Activated T-helper 1 cell treated with anti-CD3 and anti-CD28 coated beads, Interleukin-12 subunit alpha, Interleukin-12 subunit beta, Interleukin-2, Interleukin-4 antibody, amounts not matched to agents 30 ng/mL and 10 ng/mL and 1 ng/mL, durations not matched to agents 14 hours and 24 hours and 36 hours (primary cell): ENCODE measurements around the gene HYAL2. TPM values are rescaled to one million over a fixed set of nuclear protein-coding genes. Genes with fewer than 3 reads are reported as not detected.
A peak's percentile ranks its signal among the peaks of the same experiment; 100 is the strongest.

Source experiments
- DNase-seq: peaks from one replicate; pipeline ENCODE4 v3.0.0; 2021; ENCODE audit warnings: low spot score
- H3K27ac Mint-ChIP-seq: one replicate; pipeline ENCODE4 v1.8.0; 2021; ENCODE audit warnings: mild to moderate bottlenecking, mixed read lengths
- H3K27me3 Mint-ChIP-seq: one replicate; pipeline ENCODE4 v1.8.0; 2022; ENCODE audit warnings: mild to moderate bottlenecking, moderate library complexity, mixed read lengths; ENCODE audit not compliant: insufficient read depth
- H3K36me3 Mint-ChIP-seq: one replicate; pipeline ENCODE4 v1.8.0; 2021; ENCODE audit warnings: low read depth, mixed read lengths
- H3K4me1 Mint-ChIP-seq: one replicate; pipeline ENCODE4 v1.8.0; 2021; ENCODE audit warnings: low read depth, mixed read lengths
- H3K4me3 Mint-ChIP-seq: one replicate; pipeline ENCODE4 v1.8.0; 2021; ENCODE audit warnings: mild to moderate bottlenecking, moderate library complexity, mixed read lengths
- H3K9me3 Mint-ChIP-seq: one replicate; pipeline ENCODE4 v1.8.0; 2021; ENCODE audit warnings: mixed read lengths
- intact Hi-C: fragments of 100-400 bp; cut with micrococcal nuclease; formaldehyde crosslinking; loops from one replicate; pipeline ENCODE4 v1.15.1; 2024
- total RNA-seq: library from RNA; stranded (reverse); gene quantifications from 2 replicates; pipeline ENCODE4 v1.2.3, GENCODE V29; 2022

Gene HYAL2
- total RNA-seq, 1 donor from 2014 or later, result 15.5 TPM

GRCh38 chr3:50323614-50324199 lies 1.2 kb upstream of the HYAL2 start:
- intact Hi-C loops, result loop anchor here (1.0 kb wide), 1 partner anchor 49 kb away; no protein-coding TSS in a partner anchor
- Mint-ChIP-seq H3K27me3 (no peaks in the 10 kb centered on the region), H3K4me3 (no peak overlapping the region), H3K36me3 (peaks cover 17% of the 10 kb centered on the region), H3K4me1 (peaks cover 39% of the 10 kb centered on the region), H3K9me3 (no peaks in the 10 kb centered on the region), H3K27ac (no peak overlapping the region)
- DNase-seq, result no peak

GRCh38 chr3:50323092-50323600 lies 601 bp upstream of the HYAL2 start:
- Mint-ChIP-seq H3K27ac (peak overlapping the region; percentile 18), H3K27me3 (no peaks in the 10 kb centered on the region), H3K4me1 (peaks cover 39% of the 10 kb centered on the region), H3K9me3 (no peaks in the 10 kb centered on the region), H3K36me3 (peaks cover 16% of the 10 kb centered on the region), H3K4me3 (no peak overlapping the region)
- intact Hi-C loops, result no loop called here
- DNase-seq, result no peak

GRCh38 chr3:50322115-50322385 lies 495 bp downstream of the HYAL2 start:
- Mint-ChIP-seq H3K9me3 (no peaks in the 10 kb centered on the region), H3K4me1 (peaks cover 36% of the 10 kb centered on the region), H3K4me3 (no peak overlapping the region), H3K36me3 (peaks cover 17% of the 10 kb centered on the region), H3K27ac (peak overlapping the region; percentile 83), H3K27me3 (no peaks in the 10 kb centered on the region)
- no peak for DNase-seq
- intact Hi-C loops, result no loop called here

GRCh38 chr3:50321336-50322114 lies 1.0 kb downstream of the HYAL2 start:
- Mint-ChIP-seq H3K4me1 (peaks cover 35% of the 10 kb centered on the region), H3K27me3 (no peaks in the 10 kb centered on the region), H3K9me3 (no peaks in the 10 kb centered on the region), H3K27ac (peak overlapping the region; percentile 83), H3K36me3 (peaks cover 17% of the 10 kb centered on the region), H3K4me3 (peak overlapping the region; percentile 79)
- intact Hi-C loops, result loop anchor here (1.0 kb wide), 5 partner anchors 16 to 129 kb away; partner anchors contain the start of genes HYAL3, IFRD2, NAA80 and TMEM115
- peak; percentile 81 for DNase-seq

GRCh38 chr3:50320853-50321335 lies 1.7 kb downstream of the HYAL2 start:
- Mint-ChIP-seq H3K9me3 (no peaks in the 10 kb centered on the region), H3K27ac (peak overlapping the region; percentile 72), H3K27me3 (no peaks in the 10 kb centered on the region), H3K4me1 (peaks cover 35% of the 10 kb centered on the region), H3K4me3 (peak overlapping the region; percentile 93), H3K36me3 (peaks cover 20% of the 10 kb centered on the region)
- intact Hi-C loops, result loop anchor here (1.0 kb wide), 6 partner anchors 7 to 129 kb away; partner anchors contain the start of genes HYAL3, IFRD2, NAA80 and TMEM115
- DNase-seq, result peak; percentile 70

GRCh38 chr3:50319894-50320625 lies 2.5 kb downstream of the HYAL2 start:
- Mint-ChIP-seq H3K27me3 (no peaks in the 10 kb centered on the region), H3K36me3 (peaks cover 20% of the 10 kb centered on the region), H3K4me3 (peak overlapping the region; percentile 93), H3K9me3 (no peaks in the 10 kb centered on the region), H3K27ac (no peak overlapping the region), H3K4me1 (peaks cover 34% of the 10 kb centered on the region)
- intact Hi-C loops, result loop anchor here (1.0 kb wide), 1 partner anchor 8 kb away; the partner anchor contains the start of gene TUSC2
- DNase-seq, result no peak

- no peaks in the 10 kb centered on the region for H3K9me3 Mint-ChIP-seq
- no peak overlapping the region for H3K27ac Mint-ChIP-seq
- DNase-seq, result no peak
- H3K4me3 Mint-ChIP-seq, result peak overlapping the region; percentile 93
- H3K27me3 Mint-ChIP-seq, result no peaks in the 10 kb centered on the region
- intact Hi-C loops, result no loop called here
- H3K36me3 Mint-ChIP-seq, result peaks cover 16% of the 10 kb centered on the region
- H3K4me1 Mint-ChIP-seq, result peaks cover 29% of the 10 kb centered on the region
Measured at GRCh38 chr3:50319181-50319893, 3.2 kb downstream of the HYAL2 start.

- no peaks in the 10 kb centered on the region for H3K9me3 Mint-ChIP-seq
- peaks cover 29% of the 10 kb centered on the region for H3K4me1 Mint-ChIP-seq
- intact Hi-C loops, result no loop called here
- DNase-seq, result no peak
- H3K4me3 Mint-ChIP-seq, result peak overlapping the region; percentile 57
- no peak overlapping the region for H3K27ac Mint-ChIP-seq
- no peaks in the 10 kb centered on the region for H3K27me3 Mint-ChIP-seq
- peaks cover 19% of the 10 kb centered on the region for H3K36me3 Mint-ChIP-seq
Measured at GRCh38 chr3:50318615-50319014, 3.9 kb downstream of the HYAL2 start.

GRCh38 chr3:50318163-50318562 lies 4.4 kb downstream of the HYAL2 start:
- no peak for DNase-seq
- peak overlapping the region; percentile 57 for H3K4me3 Mint-ChIP-seq
- H3K27me3 Mint-ChIP-seq, result no peaks in the 10 kb centered on the region
- no peaks in the 10 kb centered on the region for H3K9me3 Mint-ChIP-seq
- intact Hi-C loops, result no loop called here
- H3K27ac Mint-ChIP-seq, result no peak overlapping the region
- peaks cover 29% of the 10 kb centered on the region for H3K4me1 Mint-ChIP-seq
- peaks cover 19% of the 10 kb centered on the region for H3K36me3 Mint-ChIP-seq

GRCh38 chr3:50317300-50317699 lies 5.2 kb downstream of the HYAL2 start:
- no peak overlapping the region for H3K4me3 Mint-ChIP-seq
- peaks cover 29% of the 10 kb centered on the region for H3K4me1 Mint-ChIP-seq
- H3K36me3 Mint-ChIP-seq, result peaks cover 19% of the 10 kb centered on the region
- H3K27me3 Mint-ChIP-seq, result no peaks in the 10 kb centered on the region
- no peak overlapping the region for H3K27ac Mint-ChIP-seq
- intact Hi-C loops, result no loop called here
- H3K9me3 Mint-ChIP-seq, result no peaks in the 10 kb centered on the region
- DNase-seq, result no peak

- Mint-ChIP-seq H3K27me3 (no peaks in the 10 kb centered on the region), H3K4me3 (no peak overlapping the region), H3K27ac (no peak overlapping the region), H3K36me3 (peaks cover 19% of the 10 kb centered on the region), H3K4me1 (peaks cover 29% of the 10 kb centered on the region), H3K9me3 (no peaks in the 10 kb centered on the region)
- no peak for DNase-seq
- intact Hi-C loops, result no loop called here
Measured at GRCh38 chr3:50316657-50317242, 5.8 kb downstream of the HYAL2 start.

GRCh38 chr3:50314816-50315215 lies 7.7 kb downstream of the HYAL2 start:
- peaks cover 19% of the 10 kb centered on the region for H3K4me1 Mint-ChIP-seq
- no peak for DNase-seq
- H3K4me3 Mint-ChIP-seq, result no peak overlapping the region
- intact Hi-C loops, result no loop called here
- H3K36me3 Mint-ChIP-seq, result peaks cover 19% of the 10 kb centered on the region
- H3K27ac Mint-ChIP-seq, result no peak overlapping the region
- no peaks in the 10 kb centered on the region for H3K9me3 Mint-ChIP-seq
- H3K27me3 Mint-ChIP-seq, result no peaks in the 10 kb centered on the region
